ENCODE data around the gene ACO2.

DNA sequence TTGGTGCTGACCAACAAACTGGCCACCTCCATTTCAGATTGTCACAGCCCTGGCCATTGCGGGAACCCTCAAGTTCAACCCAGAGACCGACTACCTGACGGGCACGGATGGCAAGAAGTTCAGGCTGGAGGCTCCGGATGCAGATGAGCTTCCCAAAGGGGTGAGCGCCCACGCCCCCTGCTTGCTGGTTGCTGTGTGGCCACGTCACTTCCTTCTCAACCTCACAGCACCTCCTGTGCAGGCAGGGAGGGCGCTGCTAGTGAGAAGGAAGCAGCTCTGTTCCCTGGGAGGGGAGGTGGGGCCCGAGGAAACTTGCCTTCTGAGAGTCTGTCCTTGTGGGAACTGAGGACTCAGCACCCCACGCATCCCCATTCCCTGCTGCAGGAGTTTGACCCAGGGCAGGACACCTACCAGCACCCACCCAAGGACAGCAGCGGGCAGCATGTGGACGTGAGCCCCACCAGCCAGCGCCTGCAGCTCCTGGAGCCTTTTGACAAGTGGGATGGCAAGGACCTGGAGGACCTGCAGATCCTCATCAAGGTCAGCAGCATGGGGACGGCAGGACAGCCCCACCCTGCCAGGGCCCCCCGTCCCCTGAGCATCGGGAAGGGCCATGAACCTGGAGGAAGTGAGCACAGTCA is 56.0 kb downstream of the ACO2 start:
- no peak for TF ChIP-seq POLR2AphosphoS5 (IDR thresholded peaks at IDR 0.05)
- TF ChIP-seq, protein P1, sequence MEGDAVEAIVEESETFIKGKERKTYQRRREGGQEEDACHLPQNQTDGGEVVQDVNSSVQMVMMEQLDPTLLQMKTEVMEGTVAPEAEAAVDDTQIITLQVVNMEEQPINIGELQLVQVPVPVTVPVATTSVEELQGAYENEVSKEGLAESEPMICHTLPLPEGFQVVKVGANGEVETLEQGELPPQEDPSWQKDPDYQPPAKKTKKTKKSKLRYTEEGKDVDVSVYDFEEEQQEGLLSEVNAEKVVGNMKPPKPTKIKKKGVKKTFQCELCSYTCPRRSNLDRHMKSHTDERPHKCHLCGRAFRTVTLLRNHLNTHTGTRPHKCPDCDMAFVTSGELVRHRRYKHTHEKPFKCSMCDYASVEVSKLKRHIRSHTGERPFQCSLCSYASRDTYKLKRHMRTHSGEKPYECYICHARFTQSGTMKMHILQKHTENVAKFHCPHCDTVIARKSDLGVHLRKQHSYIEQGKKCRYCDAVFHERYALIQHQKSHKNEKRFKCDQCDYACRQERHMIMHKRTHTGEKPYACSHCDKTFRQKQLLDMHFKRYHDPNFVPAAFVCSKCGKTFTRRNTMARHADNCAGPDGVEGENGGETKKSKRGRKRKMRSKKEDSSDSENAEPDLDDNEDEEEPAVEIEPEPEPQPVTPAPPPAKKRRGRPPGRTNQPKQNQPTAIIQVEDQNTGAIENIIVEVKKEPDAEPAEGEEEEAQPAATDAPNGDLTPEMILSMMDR (IDR thresholded peaks at IDR 0.05), result no peak

All from upper lobe of left lung (tissue), 4 donors.